ENCODE results near the gene CDH23.

CDH23 gene

DNA sequence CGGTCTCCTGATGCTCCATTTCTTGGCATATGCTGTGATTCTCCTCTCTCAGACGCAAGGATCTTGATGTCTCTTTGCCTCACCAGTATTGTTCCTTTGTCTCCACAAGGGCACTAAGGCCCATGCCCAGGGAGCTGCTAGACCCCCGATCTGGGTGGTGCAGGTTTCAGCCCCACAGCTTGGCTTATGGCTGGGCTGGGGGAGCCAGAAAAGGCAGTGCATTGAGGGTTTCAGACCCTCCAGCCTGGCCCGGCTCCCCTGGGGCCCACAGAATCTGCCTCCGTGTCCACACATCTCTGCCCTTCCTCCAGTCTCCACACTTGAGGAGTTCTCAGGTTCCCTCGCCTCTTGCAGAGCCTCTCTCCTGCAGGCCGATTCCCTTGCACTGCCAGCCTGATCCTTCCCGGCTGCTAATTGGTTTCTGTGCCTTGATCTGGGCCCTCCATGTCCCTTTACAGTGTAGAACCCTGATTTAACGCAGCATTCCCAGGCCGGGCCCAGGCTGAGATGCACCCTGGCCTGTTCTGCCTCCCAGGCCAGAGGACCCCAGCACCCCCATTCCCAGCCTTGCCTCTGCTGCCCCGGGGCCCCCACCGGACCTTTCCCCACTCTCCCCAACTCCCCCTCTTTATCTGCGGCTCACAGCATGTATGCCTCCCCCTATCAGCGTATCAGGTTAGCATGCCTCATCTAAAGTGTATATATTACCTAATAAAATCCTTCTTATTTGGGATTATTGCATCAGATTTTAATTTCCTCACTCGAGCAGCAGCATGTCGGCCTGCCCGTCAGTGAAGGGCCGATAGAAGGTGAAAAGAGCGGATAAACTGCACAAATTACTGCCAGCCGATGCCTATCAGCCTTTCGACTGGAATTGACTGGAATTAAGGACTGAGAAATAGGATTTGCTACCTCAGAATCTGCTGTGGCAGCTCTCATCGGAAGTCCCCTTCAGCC, 177.1 kb downstream of the CDH23 start:
- in situ Hi-C loops (cut with MboI; ENCODE audit: low sequenced_read_pairs), result no loop called here

- in situ Hi-C loops (cut with MboI; ENCODE audit: low sequenced_read_pairs), result no loop called here
Observed at GRCh38 chr10:71575451-71575850, 178.7 kb downstream of the CDH23 start.

GRCh38 chr10:71575934-71576801, 179.4 kb downstream of the CDH23 start:
- in situ Hi-C loops (cut with MboI; ENCODE audit: low sequenced_read_pairs), result no loop called here

DNA sequence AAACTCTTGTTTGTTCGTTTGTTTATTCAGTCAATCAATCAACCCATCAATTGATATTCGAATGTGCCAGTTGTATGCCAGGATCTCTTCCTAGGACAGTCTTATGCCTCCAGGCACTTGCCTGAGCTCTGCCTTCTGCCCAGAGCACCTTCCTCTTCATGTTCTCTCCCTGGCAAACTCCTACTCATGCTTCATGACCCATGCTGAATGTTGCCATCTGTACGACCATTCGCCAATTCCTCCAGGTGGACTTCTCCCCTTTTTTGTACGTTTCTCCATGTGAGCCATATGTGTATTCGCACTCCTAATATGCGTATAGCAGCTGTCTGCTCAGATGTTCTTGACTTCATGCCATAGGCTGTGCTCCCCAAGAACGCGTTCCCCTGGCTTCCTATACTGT, 180.1 kb downstream of the CDH23 start:
- in situ Hi-C loops (cut with MboI; ENCODE audit: low sequenced_read_pairs), result no loop called here

GRCh38 chr10:71577345-71577744, 180.6 kb downstream of the CDH23 start:
- in situ Hi-C loops (cut with MboI; ENCODE audit: low sequenced_read_pairs), result no loop called here

DNA sequence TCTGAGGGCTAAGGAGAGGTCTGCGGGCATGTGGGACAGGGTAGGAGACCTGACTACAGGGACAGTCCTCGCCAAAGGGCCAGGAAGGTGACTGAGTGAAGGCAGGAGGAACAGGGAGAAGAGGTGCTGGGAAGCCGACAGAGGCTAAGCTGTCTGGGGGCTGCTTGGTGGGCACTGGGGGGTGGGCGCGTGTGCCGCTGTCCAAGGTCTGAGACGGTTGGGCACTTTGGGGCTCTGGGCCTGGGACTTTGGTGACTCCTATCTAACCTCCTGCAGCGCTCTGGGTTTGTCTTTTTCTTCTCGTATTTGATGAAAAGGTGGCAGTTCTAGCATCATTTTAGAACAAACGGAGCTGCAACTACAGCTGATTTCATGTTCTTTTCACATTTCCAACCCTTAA, 181.3 kb downstream of the CDH23 start:
- in situ Hi-C loops (cut with MboI; ENCODE audit: low sequenced_read_pairs), result no loop called here

DNA sequence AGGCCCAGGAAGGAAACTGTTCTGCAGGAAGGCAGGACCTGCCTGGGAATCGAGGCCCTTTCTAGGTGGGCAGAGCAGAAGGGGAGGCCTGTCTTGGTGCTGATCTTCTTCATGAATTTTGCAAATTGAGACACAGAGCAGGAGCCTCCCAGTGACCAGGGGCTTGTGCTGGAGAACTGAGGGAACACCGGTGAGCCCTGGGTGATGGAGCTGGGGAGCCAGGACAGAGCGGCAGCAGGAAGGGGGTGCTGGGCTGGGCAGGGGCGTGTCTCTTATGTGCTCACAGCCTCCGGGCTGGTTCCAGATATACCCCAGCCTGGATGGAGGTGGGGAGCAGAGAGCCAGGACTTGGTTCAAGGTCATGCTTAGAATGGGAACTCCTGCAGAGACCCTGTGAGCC, 182.9 kb downstream of the CDH23 start:
- in situ Hi-C loops (cut with MboI; ENCODE audit: low sequenced_read_pairs), result no loop called here

DNA sequence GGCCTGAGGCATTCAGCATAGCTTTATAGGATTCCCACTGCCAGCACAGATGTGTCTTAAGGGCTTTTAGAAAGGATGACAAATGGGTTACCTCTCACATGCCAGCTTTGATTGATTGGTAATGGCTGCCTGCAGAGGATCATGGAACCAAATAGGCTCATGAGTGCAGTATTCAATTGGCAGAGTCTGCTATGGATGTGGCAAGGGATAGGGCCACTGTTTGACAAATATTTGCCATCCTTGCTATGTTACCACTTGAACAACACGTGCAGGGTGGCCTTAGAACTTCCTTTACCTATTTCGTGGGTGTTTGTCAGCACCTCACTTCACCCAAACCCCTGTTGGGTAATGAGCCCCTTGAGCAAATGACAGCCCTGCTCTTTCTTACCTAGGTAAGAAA, 183.7 kb downstream of the CDH23 start:
- in situ Hi-C loops (cut with MboI; ENCODE audit: low sequenced_read_pairs), result no loop called here

GRCh38 chr10:71580926-71581325, 184.2 kb downstream of the CDH23 start:
- in situ Hi-C loops (cut with MboI; ENCODE audit: low sequenced_read_pairs), result no loop called here

GRCh38 chr10:71581376-71581775, 184.7 kb downstream of the CDH23 start:
- in situ Hi-C loops (cut with MboI; ENCODE audit: low sequenced_read_pairs), result no loop called here

GRCh38 chr10:71582019-71582418, 185.3 kb downstream of the CDH23 start:
- in situ Hi-C loops (cut with MboI; ENCODE audit: low sequenced_read_pairs), result no loop called here

DNA sequence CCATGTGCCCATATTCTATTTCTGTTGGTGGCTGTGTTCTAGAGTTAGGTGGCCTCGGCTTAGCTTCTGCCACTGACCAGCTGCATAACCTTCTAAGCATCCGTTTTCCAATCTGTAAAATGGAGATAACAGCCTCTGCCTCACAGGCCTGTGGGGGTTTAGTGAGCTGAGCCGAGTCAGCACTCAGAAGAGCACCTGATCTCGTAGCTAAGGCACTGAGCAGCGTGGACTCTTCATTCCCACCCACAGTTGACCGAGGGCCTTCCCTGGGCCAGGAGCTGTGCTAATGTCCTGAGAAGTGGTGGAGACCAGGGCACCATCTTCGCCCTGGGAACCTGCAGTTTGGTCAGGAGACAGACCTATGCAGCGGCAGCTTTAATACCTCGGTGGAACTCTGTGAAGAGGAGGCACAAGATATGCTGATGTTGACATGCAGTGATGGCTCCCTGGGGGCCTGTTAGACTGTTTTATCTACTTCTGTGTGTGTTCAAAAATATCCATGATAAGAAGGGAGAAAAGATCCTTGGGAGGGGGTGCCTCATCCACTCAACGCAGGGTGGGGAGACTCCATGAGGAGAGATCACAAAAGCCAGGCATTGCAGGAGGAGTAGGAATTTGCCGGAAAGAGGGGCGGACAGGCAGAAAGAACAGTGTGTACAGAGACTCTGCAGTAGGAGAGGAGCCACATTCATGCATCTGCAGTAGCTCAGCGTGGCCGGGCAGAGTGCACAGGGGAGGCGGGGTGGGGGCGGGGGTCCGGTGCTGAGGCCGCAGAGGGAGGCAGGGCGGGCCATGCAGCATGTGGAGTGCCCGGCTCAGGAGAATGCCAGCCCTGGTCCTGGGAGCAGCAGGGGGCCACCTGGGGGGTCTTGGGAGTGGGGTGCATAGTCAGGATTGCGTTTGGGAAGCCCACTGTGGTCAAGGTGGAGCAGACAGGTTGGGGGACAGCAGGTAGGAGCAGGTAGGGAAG, 186.1 kb downstream of the CDH23 start:
- in situ Hi-C loops (cut with MboI; ENCODE audit: low sequenced_read_pairs), result no loop called here

- in situ Hi-C loops (cut with MboI; ENCODE audit: low sequenced_read_pairs), result no loop called here
Observed at GRCh38 chr10:71584461-71584860, 187.7 kb downstream of the CDH23 start.

- in situ Hi-C loops (cut with MboI; ENCODE audit: low sequenced_read_pairs), result no loop called here
Observed at GRCh38 chr10:71584902-71585563, 188.3 kb downstream of the CDH23 start.

DNA sequence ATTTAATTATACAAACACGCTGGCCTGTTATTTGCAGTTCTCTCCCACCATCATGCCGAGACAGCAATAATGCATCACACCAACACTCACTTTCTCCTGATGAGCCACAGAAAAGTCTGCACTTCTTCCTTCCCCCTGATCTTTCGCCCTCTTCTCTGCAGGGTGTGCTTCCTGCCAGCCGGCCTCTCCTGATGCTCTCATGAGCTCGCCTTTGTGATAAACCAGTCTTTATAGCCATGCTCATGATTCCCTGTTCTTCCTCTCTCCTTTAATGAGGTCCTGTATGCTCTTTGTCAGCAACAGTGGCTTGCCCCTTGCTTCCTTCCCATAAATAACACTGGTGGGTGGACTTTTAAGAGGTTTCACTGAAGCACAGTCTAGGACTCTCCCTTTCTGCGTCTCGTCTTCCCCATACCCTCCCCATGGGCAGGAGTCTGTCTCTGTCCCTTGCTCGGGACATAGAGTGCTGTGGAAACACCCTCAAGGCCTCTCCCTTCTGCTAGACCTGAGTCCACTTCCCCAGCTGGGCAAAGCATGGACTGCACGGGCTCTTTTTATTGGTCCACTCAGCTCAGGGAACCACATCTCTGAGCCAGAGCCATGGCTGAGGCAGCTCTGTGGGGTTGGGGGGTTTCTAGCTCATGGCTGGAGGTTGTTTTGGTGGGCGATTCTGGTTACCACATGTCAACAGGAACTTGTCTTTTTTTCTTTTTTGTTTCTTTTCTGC, 189.0 kb downstream of the CDH23 start:
- in situ Hi-C loops (cut with MboI; ENCODE audit: low sequenced_read_pairs), result no loop called here

DNA sequence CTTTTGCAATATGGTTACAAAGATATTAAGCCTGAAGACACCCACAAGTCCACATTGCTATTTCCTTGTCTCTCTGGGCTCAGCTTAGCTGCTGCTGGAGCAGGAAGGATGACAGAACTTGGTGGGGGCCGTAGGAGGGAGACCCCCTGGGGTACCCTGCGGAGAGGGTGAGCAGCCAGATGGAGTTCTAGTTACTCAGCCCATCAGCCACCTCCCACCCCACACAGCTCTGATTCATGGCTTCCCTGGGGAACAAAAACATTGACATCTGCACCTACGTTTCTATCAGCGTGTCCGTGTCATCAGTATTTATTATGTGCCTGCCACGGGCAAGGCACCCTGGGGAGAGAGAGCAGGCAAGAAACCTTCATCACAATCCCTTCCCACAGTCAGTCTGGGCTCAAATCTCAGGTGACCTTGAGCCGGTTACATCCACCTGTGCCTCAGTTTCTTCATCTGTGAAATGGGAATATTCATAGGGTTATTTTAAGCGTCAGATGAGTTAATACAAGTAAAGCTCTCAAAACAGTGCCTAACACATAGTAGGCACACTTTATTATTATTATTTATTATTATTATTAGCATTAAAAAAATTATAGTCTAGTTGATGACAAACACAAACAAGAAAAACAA, 191.3 kb downstream of the CDH23 start:
- in situ Hi-C loops (cut with MboI; ENCODE audit: low sequenced_read_pairs), result no loop called here

DNA sequence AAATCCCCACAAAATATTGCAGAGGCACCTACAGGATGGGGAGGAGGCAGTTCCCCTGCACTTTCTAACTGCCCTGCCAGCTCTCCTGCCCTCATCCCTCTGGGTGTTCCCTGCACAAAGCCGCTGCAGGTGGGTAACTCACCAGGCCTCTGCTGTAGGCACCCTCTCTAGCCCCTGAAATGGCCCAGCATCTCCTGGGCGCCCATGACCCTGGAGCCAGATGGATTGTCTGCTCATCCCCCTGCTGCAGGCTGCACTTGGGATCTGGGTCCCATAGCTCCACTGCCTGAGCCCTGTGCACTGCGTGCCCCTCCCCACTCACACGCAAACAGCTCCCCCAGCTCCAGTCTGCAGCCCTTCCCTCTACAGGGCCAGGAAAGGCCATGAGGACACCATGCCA, 192.0 kb downstream of the CDH23 start:
- in situ Hi-C loops (cut with MboI; ENCODE audit: low sequenced_read_pairs), result no loop called here

GRCh38 chr10:71589617-71590551, 193.2 kb downstream of the CDH23 start:
- in situ Hi-C loops (cut with MboI; ENCODE audit: low sequenced_read_pairs), result no loop called here
